Osteocyte (in vitro differentiated cells): ENCODE data around the gene CYSTM1. TPM values are rescaled to one million over a fixed set of nuclear protein-coding genes. Genes with fewer than 3 reads are reported as not detected.
A peak's percentile ranks its signal among the peaks of the same experiment; 100 is the strongest.

ENCODE experiments used
- DNase-seq: peaks from one replicate; pipeline ENCODE4 v3.0.0; 2021; ENCODE audit warnings: mixed read lengths; ENCODE audit not compliant: unreplicated experiment; ENCODE audit errors: extremely low spot score
- H3K27ac Mint-ChIP-seq: one replicate; pipeline ENCODE4 v1.8.0; 2021; ENCODE audit warnings: mild to moderate bottlenecking, mixed read lengths; ENCODE audit not compliant: unreplicated experiment
- H3K27me3 Mint-ChIP-seq: one replicate; pipeline ENCODE4 v1.8.0; 2021; ENCODE audit warnings: mixed read lengths; ENCODE audit not compliant: unreplicated experiment
- H3K36me3 Mint-ChIP-seq: one replicate; pipeline ENCODE4 v1.8.0; 2021; ENCODE audit warnings: mixed read lengths; ENCODE audit not compliant: unreplicated experiment
- H3K4me1 Mint-ChIP-seq: one replicate; pipeline ENCODE4 v1.8.0; 2021; ENCODE audit warnings: mixed read lengths; ENCODE audit not compliant: unreplicated experiment
- H3K4me3 Mint-ChIP-seq: one replicate; pipeline ENCODE4 v1.8.0; 2021; ENCODE audit warnings: mild to moderate bottlenecking, moderate library complexity, mixed read lengths; ENCODE audit not compliant: unreplicated experiment
- H3K9me3 Mint-ChIP-seq: one replicate; pipeline ENCODE4 v1.8.0; 2021; ENCODE audit warnings: mixed read lengths; ENCODE audit not compliant: unreplicated experiment
- CTCF ChIP-seq: fragments of 200-600 bp; sonication (generic); IDR thresholded peaks from 2 replicates; pipeline ENCODE4 v1.5.0; 2021; ENCODE audit warnings: antibody characterized with exemption, mild to moderate bottlenecking, moderate library complexity
- total RNA-seq: library from RNA; stranded (reverse); gene quantifications from 2 replicates; pipeline ENCODE4 v1.2.1, GENCODE V29; 2021

Gene CYSTM1
- total RNA-seq, 1 donor from 2014 or later = 26.7 TPM

DNA sequence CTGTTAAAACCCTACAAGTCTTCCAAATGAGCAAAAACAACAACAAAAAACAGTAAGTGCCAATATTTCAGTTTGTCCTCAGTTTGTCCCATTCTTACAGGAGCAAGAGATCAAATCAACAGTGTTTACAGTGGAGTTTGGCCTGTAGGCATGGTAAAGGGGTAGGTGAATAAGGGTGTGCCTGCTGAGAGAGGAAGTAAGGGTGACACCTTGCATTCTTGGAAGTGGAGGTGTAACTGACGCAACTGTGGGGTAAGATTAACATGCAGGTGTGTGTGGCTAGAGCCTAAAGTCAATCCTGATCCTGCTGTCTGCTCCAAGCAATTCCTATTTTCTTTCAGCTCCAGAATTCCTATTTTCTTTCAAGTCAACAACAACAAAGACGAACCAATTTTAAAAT, 84.5 kb downstream of the CYSTM1 start:
- no peak for TF ChIP-seq CTCF
- no peak for DNase-seq
- Mint-ChIP-seq H3K9me3 (no peaks in the 10 kb centered on the region), H3K27ac (no peak overlapping the region), H3K36me3 (peaks cover 19% of the 10 kb centered on the region), H3K27me3 (no peaks in the 10 kb centered on the region), H3K4me1 (peaks cover 37% of the 10 kb centered on the region), H3K4me3 (no peak overlapping the region)

GRCh38 chr5:140260089-140260656, 85.2 kb downstream of the CYSTM1 start:
- no peak for TF ChIP-seq CTCF
- Mint-ChIP-seq H3K36me3 (peaks cover 19% of the 10 kb centered on the region), H3K4me1 (peaks cover 37% of the 10 kb centered on the region), H3K27ac (no peak overlapping the region), H3K4me3 (no peak overlapping the region), H3K9me3 (no peaks in the 10 kb centered on the region), H3K27me3 (no peaks in the 10 kb centered on the region)
- DNase-seq = no peak

GRCh38 chr5:140261403-140262171, 86.6 kb downstream of the CYSTM1 start:
- no peaks in the 10 kb centered on the region for H3K27me3 Mint-ChIP-seq

DNA sequence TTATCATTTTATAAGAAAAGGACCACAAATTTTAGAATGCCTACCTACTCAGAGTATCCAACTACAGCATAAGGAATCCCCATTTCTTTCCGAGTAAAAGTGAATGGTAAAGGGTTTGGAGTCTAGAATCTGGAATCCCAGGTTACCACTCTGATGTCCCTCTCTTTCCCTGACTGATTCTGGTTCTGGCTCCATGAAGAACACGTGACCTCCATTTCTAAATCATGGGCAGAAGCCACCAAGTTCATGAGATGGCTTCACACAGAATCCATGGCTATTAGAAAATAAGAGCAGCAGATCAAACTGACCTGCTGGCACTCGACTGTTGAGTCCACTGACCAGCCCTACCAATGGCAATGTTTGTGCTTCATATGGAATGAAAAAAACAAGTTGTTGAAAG, 87.2 kb downstream of the CYSTM1 start:
- Mint-ChIP-seq H3K36me3 (peaks cover 22% of the 10 kb centered on the region), H3K4me1 (peaks cover 35% of the 10 kb centered on the region), H3K4me3 (no peak overlapping the region), H3K9me3 (no peaks in the 10 kb centered on the region), H3K27me3 (no peaks in the 10 kb centered on the region), H3K27ac (no peak overlapping the region)
- no peak for TF ChIP-seq CTCF
- no peak for DNase-seq

More at GRCh38 chr5:140261403-140262171, 86.6 kb downstream of the CYSTM1 start:
- H3K4me1 Mint-ChIP-seq = peaks cover 37% of the 10 kb centered on the region
- H3K27ac Mint-ChIP-seq = peak overlapping the region; percentile 75
- H3K36me3 Mint-ChIP-seq = peaks cover 22% of the 10 kb centered on the region
- no peak for DNase-seq
- no peaks in the 10 kb centered on the region for H3K9me3 Mint-ChIP-seq
- TF ChIP-seq CTCF = no peak
- no peak overlapping the region for H3K4me3 Mint-ChIP-seq

DNA sequence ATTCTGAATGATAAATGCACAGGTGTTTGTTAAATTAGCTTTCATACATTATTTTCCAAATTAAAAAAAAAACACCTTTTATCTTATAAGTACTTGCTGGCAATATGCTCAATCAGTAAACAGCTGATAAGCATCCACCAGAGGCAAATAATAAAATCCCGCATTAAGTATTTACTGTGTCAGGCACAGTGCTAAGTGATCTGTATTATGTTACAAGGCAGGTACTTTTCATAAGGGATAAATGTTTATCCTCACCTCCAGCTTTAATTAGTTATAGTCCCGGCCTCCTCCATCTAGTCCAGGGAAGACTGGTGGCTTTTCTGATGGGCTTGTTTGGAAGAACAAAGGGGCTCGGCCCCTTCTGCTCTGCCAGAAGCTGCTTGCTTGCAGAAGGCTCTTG, 87.9 kb downstream of the CYSTM1 start:
- Mint-ChIP-seq H3K4me3 (no peak overlapping the region), H3K27me3 (no peaks in the 10 kb centered on the region), H3K27ac (no peak overlapping the region), H3K9me3 (no peaks in the 10 kb centered on the region), H3K36me3 (peaks cover 20% of the 10 kb centered on the region), H3K4me1 (peaks cover 35% of the 10 kb centered on the region)
- no peak for TF ChIP-seq CTCF
- DNase-seq = no peak
